ENCODE results near the gene DDR2.

Gene DDR2

GRCh38 chr1:162753998-162754585, 121.8 kb downstream of the DDR2 start:
- WGBS (ENCODE audit: extremely low coverage, insufficient coverage, low lambda C conversion rate): no CpG with 5 or more reads among the region's 1 CpG
- Histone ChIP-seq H3K9ac (ENCODE audit: low read length) (no peak overlapping the region), H3K4me1 (ENCODE audit: control insufficient read depth, low read depth, low read length) (no peaks in the 10 kb centered on the region), H2AK5ac (ENCODE audit: low read length) (no peak overlapping the region), H2BK120ac (ENCODE audit: low read depth, low read length) (no peak overlapping the region), H3K36me3 (ENCODE audit: control insufficient read depth, insufficient read depth, low read length) (no peaks in the 10 kb centered on the region), H3K4ac (ENCODE audit: low read depth, low read length) (no peak overlapping the region), H3K27me3 (ENCODE audit: insufficient read depth, low read length, poor library complexity) (no peaks in the 10 kb centered on the region), H3K79me1 (ENCODE audit: low read length) (no peaks in the 10 kb centered on the region), H3K4me2 (ENCODE audit: low read length) (no peak overlapping the region), H2BK5ac (ENCODE audit: low read length) (no peak overlapping the region), H4K5ac (ENCODE audit: low read length) (no peak overlapping the region), H3K18ac (ENCODE audit: low read length) (no peak overlapping the region), H3K27ac (ENCODE audit: low read depth, low read length) (no peak overlapping the region), H3K4me3 (ENCODE audit: low read length) (no peak overlapping the region), H4K8ac (ENCODE audit: low read depth, low read length) (no peak overlapping the region), H3K79me2 (ENCODE audit: control insufficient read depth, insufficient read depth, low read length) (no peaks in the 10 kb centered on the region), H2BK15ac (replicated peaks; ENCODE audit: low read depth) (no peak overlapping the region), H3K56ac (ENCODE audit: low read length) (no peak overlapping the region), H3K23ac (ENCODE audit: low read length) (no peak overlapping the region)
- DNase-seq: no peak

GRCh38 chr1:162755306-162755705, 123.0 kb downstream of the DDR2 start:
- Histone ChIP-seq H3K79me2 (ENCODE audit: control insufficient read depth, insufficient read depth, low read length) (no peaks in the 10 kb centered on the region), H2BK5ac (ENCODE audit: low read length) (no peak overlapping the region), H4K5ac (ENCODE audit: low read length) (no peak overlapping the region), H3K4ac (ENCODE audit: low read depth, low read length) (no peak overlapping the region), H3K4me3 (ENCODE audit: low read length) (no peak overlapping the region), H3K36me3 (ENCODE audit: control insufficient read depth, insufficient read depth, low read length) (no peaks in the 10 kb centered on the region), H3K27ac (ENCODE audit: low read depth, low read length) (no peak overlapping the region), H3K4me2 (ENCODE audit: low read length) (no peak overlapping the region), H3K9ac (ENCODE audit: low read length) (no peak overlapping the region), H4K8ac (ENCODE audit: low read depth, low read length) (no peak overlapping the region), H2BK15ac (replicated peaks; ENCODE audit: low read depth) (no peak overlapping the region), H3K23ac (ENCODE audit: low read length) (no peak overlapping the region), H3K18ac (ENCODE audit: low read length) (no peak overlapping the region), H3K56ac (ENCODE audit: low read length) (no peak overlapping the region), H2AK5ac (ENCODE audit: low read length) (no peak overlapping the region), H2BK120ac (ENCODE audit: low read depth, low read length) (no peak overlapping the region), H3K4me1 (ENCODE audit: control insufficient read depth, low read depth, low read length) (no peaks in the 10 kb centered on the region), H3K27me3 (ENCODE audit: insufficient read depth, low read length, poor library complexity) (no peaks in the 10 kb centered on the region), H3K79me1 (ENCODE audit: low read length) (no peaks in the 10 kb centered on the region)
- no CpG with 5 or more reads among the region's 3 CpGs for whole genome bisulfite sequencing (ENCODE audit: extremely low coverage, insufficient coverage, low lambda C conversion rate)
- DNase-seq: no peak

GRCh38 chr1:162756523-162756922, 124.3 kb downstream of the DDR2 start:
- Histone ChIP-seq H2BK15ac (replicated peaks; ENCODE audit: low read depth) (no peak overlapping the region), H3K27me3 (ENCODE audit: insufficient read depth, low read length, poor library complexity) (no peaks in the 10 kb centered on the region), H2AK5ac (ENCODE audit: low read length) (no peak overlapping the region), H3K4me3 (ENCODE audit: low read length) (no peak overlapping the region), H3K23ac (ENCODE audit: low read length) (no peak overlapping the region), H3K79me1 (ENCODE audit: low read length) (no peaks in the 10 kb centered on the region), H3K4me2 (ENCODE audit: low read length) (no peak overlapping the region), H2BK120ac (ENCODE audit: low read depth, low read length) (no peak overlapping the region), H3K4ac (ENCODE audit: low read depth, low read length) (no peak overlapping the region), H2BK5ac (ENCODE audit: low read length) (no peak overlapping the region), H3K79me2 (ENCODE audit: control insufficient read depth, insufficient read depth, low read length) (no peaks in the 10 kb centered on the region), H3K18ac (ENCODE audit: low read length) (no peak overlapping the region), H4K8ac (ENCODE audit: low read depth, low read length) (no peak overlapping the region), H3K27ac (ENCODE audit: low read depth, low read length) (no peak overlapping the region), H4K5ac (ENCODE audit: low read length) (no peak overlapping the region), H3K9ac (ENCODE audit: low read length) (no peak overlapping the region), H3K4me1 (ENCODE audit: control insufficient read depth, low read depth, low read length) (no peaks in the 10 kb centered on the region), H3K36me3 (ENCODE audit: control insufficient read depth, insufficient read depth, low read length) (no peaks in the 10 kb centered on the region), H3K56ac (ENCODE audit: low read length) (no peak overlapping the region)
- DNase-seq: peak; percentile 35
- WGBS (ENCODE audit: extremely low coverage, insufficient coverage, low lambda C conversion rate): no CpG with 5 or more reads among the region's 5 CpGs

GRCh38 chr1:162757476-162757875, 125.2 kb downstream of the DDR2 start:
- Histone ChIP-seq H2AK5ac (ENCODE audit: low read length) (no peak overlapping the region), H3K18ac (ENCODE audit: low read length) (no peak overlapping the region), H3K4me1 (ENCODE audit: control insufficient read depth, low read depth, low read length) (no peaks in the 10 kb centered on the region), H3K4me3 (ENCODE audit: low read length) (no peak overlapping the region), H4K8ac (ENCODE audit: low read depth, low read length) (no peak overlapping the region), H3K79me1 (ENCODE audit: low read length) (no peaks in the 10 kb centered on the region), H4K5ac (ENCODE audit: low read length) (no peak overlapping the region), H2BK120ac (ENCODE audit: low read depth, low read length) (no peak overlapping the region), H3K79me2 (ENCODE audit: control insufficient read depth, insufficient read depth, low read length) (no peaks in the 10 kb centered on the region), H3K4ac (ENCODE audit: low read depth, low read length) (no peak overlapping the region), H3K36me3 (ENCODE audit: control insufficient read depth, insufficient read depth, low read length) (no peaks in the 10 kb centered on the region), H3K27ac (ENCODE audit: low read depth, low read length) (no peak overlapping the region), H3K9ac (ENCODE audit: low read length) (no peak overlapping the region), H3K4me2 (ENCODE audit: low read length) (no peak overlapping the region), H3K56ac (ENCODE audit: low read length) (no peak overlapping the region), H3K27me3 (ENCODE audit: insufficient read depth, low read length, poor library complexity) (no peaks in the 10 kb centered on the region), H2BK5ac (ENCODE audit: low read length) (no peak overlapping the region), H2BK15ac (replicated peaks; ENCODE audit: low read depth) (no peak overlapping the region), H3K23ac (ENCODE audit: low read length) (no peak overlapping the region)
- DNase-seq: no peak
- WGBS (ENCODE audit: extremely low coverage, insufficient coverage, low lambda C conversion rate): no CpG with 5 or more reads among the region's 1 CpG

GRCh38 chr1:162765788-162766187, 133.5 kb downstream of the DDR2 start:
- H3K27me3 ChIP-seq (ENCODE audit: insufficient read depth, low read length, poor library complexity): no peaks in the 10 kb centered on the region
- no peaks in the 10 kb centered on the region for H3K36me3 ChIP-seq (ENCODE audit: control insufficient read depth, insufficient read depth, low read length)

GRCh38 chr1:162772571-162773154, 140.4 kb downstream of the DDR2 start:
- H3K4me1 ChIP-seq (ENCODE audit: control insufficient read depth, low read depth, low read length): no peaks in the 10 kb centered on the region
- H3K23ac ChIP-seq (ENCODE audit: low read length): no peak overlapping the region
- H2BK15ac ChIP-seq (replicated peaks; ENCODE audit: low read depth): no peak overlapping the region
- H4K8ac ChIP-seq (ENCODE audit: low read depth, low read length): no peak overlapping the region
- no peak for DNase-seq
- H3K27ac ChIP-seq (ENCODE audit: low read depth, low read length): no peak overlapping the region
- H3K9ac ChIP-seq (ENCODE audit: low read length): no peak overlapping the region
- H3K4me2 ChIP-seq (ENCODE audit: low read length): no peak overlapping the region
- H3K4ac ChIP-seq (ENCODE audit: low read depth, low read length): no peak overlapping the region
- H3K18ac ChIP-seq (ENCODE audit: low read length): no peak overlapping the region
- H2BK5ac ChIP-seq (ENCODE audit: low read length): no peak overlapping the region
- H2AK5ac ChIP-seq (ENCODE audit: low read length): no peak overlapping the region
- no peaks in the 10 kb centered on the region for H3K36me3 ChIP-seq (ENCODE audit: control insufficient read depth, insufficient read depth, low read length)
- WGBS (ENCODE audit: extremely low coverage, insufficient coverage, low lambda C conversion rate): no CpG with 5 or more reads among the region's 4 CpGs
- H3K56ac ChIP-seq (ENCODE audit: low read length): no peak overlapping the region
- no peak overlapping the region for H4K5ac ChIP-seq (ENCODE audit: low read length)
- H3K27me3 ChIP-seq (ENCODE audit: insufficient read depth, low read length, poor library complexity): no peaks in the 10 kb centered on the region
- H3K79me1 ChIP-seq (ENCODE audit: low read length): no peaks in the 10 kb centered on the region
- no peak overlapping the region for H2BK120ac ChIP-seq (ENCODE audit: low read depth, low read length)
- H3K4me3 ChIP-seq (ENCODE audit: low read length): no peak overlapping the region
- no peaks in the 10 kb centered on the region for H3K79me2 ChIP-seq (ENCODE audit: control insufficient read depth, insufficient read depth, low read length)

More at GRCh38 chr1:162765788-162766187, 133.5 kb downstream of the DDR2 start:
- no peak overlapping the region for H3K18ac ChIP-seq (ENCODE audit: low read length)
- no peak overlapping the region for H2BK120ac ChIP-seq (ENCODE audit: low read depth, low read length)
- WGBS (ENCODE audit: extremely low coverage, insufficient coverage, low lambda C conversion rate): no CpG with 5 or more reads among the region's 1 CpG
- H3K4me2 ChIP-seq (ENCODE audit: low read length): no peak overlapping the region
- no peak overlapping the region for H2BK15ac ChIP-seq (replicated peaks; ENCODE audit: low read depth)
- H4K5ac ChIP-seq (ENCODE audit: low read length): no peak overlapping the region
- no peak overlapping the region for H3K27ac ChIP-seq (ENCODE audit: low read depth, low read length)
- H3K4me1 ChIP-seq (ENCODE audit: control insufficient read depth, low read depth, low read length): no peaks in the 10 kb centered on the region
- H4K8ac ChIP-seq (ENCODE audit: low read depth, low read length): no peak overlapping the region
- no peaks in the 10 kb centered on the region for H3K79me1 ChIP-seq (ENCODE audit: low read length)
- no peak overlapping the region for H2AK5ac ChIP-seq (ENCODE audit: low read length)
- H3K56ac ChIP-seq (ENCODE audit: low read length): no peak overlapping the region
- H3K79me2 ChIP-seq (ENCODE audit: control insufficient read depth, insufficient read depth, low read length): no peaks in the 10 kb centered on the region
- no peak for DNase-seq
- H3K23ac ChIP-seq (ENCODE audit: low read length): no peak overlapping the region
- H3K9ac ChIP-seq (ENCODE audit: low read length): no peak overlapping the region
- H2BK5ac ChIP-seq (ENCODE audit: low read length): no peak overlapping the region
- no peak overlapping the region for H3K4ac ChIP-seq (ENCODE audit: low read depth, low read length)
- H3K4me3 ChIP-seq (ENCODE audit: low read length): no peak overlapping the region

Data from mesendoderm (in vitro differentiated cells).